Endodermal cell (in vitro differentiated cells): ENCODE measurements around the gene HIBADH. TPM values are rescaled to one million over a fixed set of nuclear protein-coding genes. Genes with fewer than 3 reads are reported as not detected.

Experiments used
- DNase-seq: peaks from one replicate; pipeline ENCODE4 v3.0.0-alpha.2; 2017
- H3K27ac ChIP-seq: 2 replicates; pipeline ENCODE4 v1.5.1; 2013; ENCODE audit warnings: mild to moderate bottlenecking, low read depth, low read length, moderate library complexity
- H3K27me3 ChIP-seq: 2 replicates; pipeline ENCODE4 v1.6.1; 2013; ENCODE audit warnings: mild to moderate bottlenecking, low read length, moderate library complexity; ENCODE audit not compliant: insufficient read depth, control insufficient read depth, poor library complexity, severe bottlenecking
- H3K36me3 ChIP-seq: 2 replicates; pipeline ENCODE4 v1.7.0; 2013; ENCODE audit warnings: mild to moderate bottlenecking, low read length, moderate library complexity; ENCODE audit not compliant: control insufficient read depth, insufficient read depth
- H3K4me1 ChIP-seq: one replicate; pipeline ENCODE4 v1.7.0; 2013; ENCODE audit warnings: low read length; ENCODE audit not compliant: control insufficient read depth, insufficient read depth
- H3K4me3 ChIP-seq: 2 replicates; pipeline ENCODE4 v1.5.1; 2013; ENCODE audit warnings: mild to moderate bottlenecking, low read length, moderate library complexity
- H3K9ac ChIP-seq: 2 replicates; pipeline ENCODE4 v1.6.1; 2013; ENCODE audit warnings: mild to moderate bottlenecking, low read length, moderate library complexity; ENCODE audit not compliant: poor library complexity, severe bottlenecking; ENCODE audit errors: extremely low read depth
- H3K9me3 ChIP-seq: 2 replicates; pipeline ENCODE4 v1.6.1; 2013; ENCODE audit warnings: mild to moderate bottlenecking, low read length, moderate library complexity; ENCODE audit not compliant: control insufficient read depth
- H3K27ac Mint-ChIP-seq: 2 replicates; pipeline ENCODE4 v1.8.0; 2020; ENCODE audit warnings: mixed read lengths
- H3K27me3 Mint-ChIP-seq: 2 replicates; pipeline ENCODE4 v1.8.0; 2021; ENCODE audit warnings: mild to moderate bottlenecking, mixed read lengths; ENCODE audit not compliant: insufficient read depth
- H3K36me3 Mint-ChIP-seq: 2 replicates; pipeline ENCODE4 v1.8.0; 2020; ENCODE audit warnings: low read depth, mixed read lengths
- H3K4me1 Mint-ChIP-seq: 2 replicates; pipeline ENCODE4 v1.8.0; 2020; ENCODE audit warnings: mixed read lengths
- H3K4me3 Mint-ChIP-seq: 2 replicates; pipeline ENCODE4 v1.8.0; 2020; ENCODE audit warnings: mild to moderate bottlenecking, moderate library complexity, mixed read lengths
- H3K9me3 Mint-ChIP-seq: 2 replicates; pipeline ENCODE4 v1.8.0; 2020; ENCODE audit warnings: mild to moderate bottlenecking, mixed read lengths
- CTCF ChIP-seq: fragments of 200-600 bp; sonication (generic); conservative IDR thresholded peaks from 2 replicates; pipeline ENCODE4 v1.5.0; 2021; ENCODE audit warnings: antibody characterized with exemption, mild to moderate bottlenecking
- WGBS, 2 experiments: methylation state at CpG; one replicate each; pipeline versions ENCODE4 v1.1.5 to v1.1.7; 2013; ENCODE audit warnings: missing lambda C conversion rate in 2 of 2, mixed read lengths in 1 of 2; ENCODE audit not compliant: insufficient coverage in 1 of 2, insufficient read length in 1 of 2; 5-methylcytosine and 5-hydroxymethylcytosine counted together
- total RNA-seq, 2 donors: library from RNA; stranded (reverse); fragmentation: NEBNext Ultra II Directional in 1 of 2; extraction: Animal tissue kit (Norgen Biotek cat#: 25700) in 1 of 2; gene quantifications; 2 replicates in 1 of 2; 3 replicates in 1 of 2; pipeline ENCODE4 v1.2.1, GENCODE V29; 2021

HIBADH gene
- total RNA-seq, 2 donors from 2014 or later, result 48.3 to 78.1 TPM

GRCh38 chr7:27699751-27700150 lies 37.1 kb upstream of the HIBADH start:
- Histone ChIP-seq H3K27ac (no peak overlapping the region), H3K9ac (no peak overlapping the region), H3K4me3 (no peak overlapping the region), H3K9me3 (no peaks in the 10 kb centered on the region), H3K27me3 (no peaks in the 10 kb centered on the region), H3K36me3 (no peaks in the 10 kb centered on the region), H3K4me1 (no peaks in the 10 kb centered on the region)
- no peaks in the 10 kb centered on the region for H3K27me3 Mint-ChIP-seq
- no peak overlapping the region for H3K4me3 Mint-ChIP-seq
- H3K36me3 Mint-ChIP-seq, result no peaks in the 10 kb centered on the region
- no peak overlapping the region for H3K27ac Mint-ChIP-seq
- no peak for DNase-seq
- peaks cover 11% of the 10 kb centered on the region for H3K4me1 Mint-ChIP-seq
- H3K9me3 Mint-ChIP-seq, result no peaks in the 10 kb centered on the region
- TF ChIP-seq CTCF, result no peak
- WGBS, 2 experiments, result 100% methylated on average over 2 of the region's 2 CpGs; no CpG with 5 or more reads in 1 of the 2 experiments

DNA sequence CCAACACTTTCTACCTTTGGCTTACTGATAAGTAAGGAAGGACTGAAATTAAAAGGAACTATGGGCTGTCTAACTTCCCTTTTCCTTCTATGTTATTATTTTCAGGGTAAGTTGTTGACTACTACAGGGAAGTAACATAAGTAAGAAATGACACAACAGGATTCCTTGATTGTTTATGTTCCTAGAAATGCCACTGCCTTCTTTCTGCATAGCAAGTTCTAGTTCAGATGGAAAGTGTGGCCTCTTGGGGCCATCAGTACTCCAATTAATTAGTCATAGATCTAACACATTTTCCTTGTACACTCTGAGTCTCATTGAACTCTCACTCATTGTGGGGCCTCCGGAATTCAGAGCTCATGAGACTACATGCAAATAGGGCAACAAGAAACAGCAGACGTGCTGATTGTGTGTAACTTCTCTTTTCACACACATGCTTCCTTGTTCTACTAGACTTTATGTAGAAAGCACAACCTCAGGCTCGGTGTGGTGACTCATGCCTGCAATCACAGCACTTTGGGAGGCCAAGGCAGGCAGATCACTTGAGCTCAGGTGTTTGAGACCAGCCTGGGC lies 35.3 kb upstream of the HIBADH start:
- no peak for DNase-seq
- Histone ChIP-seq H3K9ac (no peak overlapping the region), H3K27me3 (no peaks in the 10 kb centered on the region), H3K4me3 (no peak overlapping the region), H3K36me3 (no peaks in the 10 kb centered on the region), H3K4me1 (no peaks in the 10 kb centered on the region), H3K27ac (no peak overlapping the region), H3K9me3 (no peaks in the 10 kb centered on the region)
- no peak for TF ChIP-seq CTCF
- H3K27ac Mint-ChIP-seq, result no peak overlapping the region
- H3K9me3 Mint-ChIP-seq, result no peaks in the 10 kb centered on the region
- H3K4me3 Mint-ChIP-seq, result no peak overlapping the region
- peaks cover 11% of the 10 kb centered on the region for H3K4me1 Mint-ChIP-seq
- WGBS, 2 experiments, result 83 to 88% methylated on average over 3 of the region's 3 CpGs
- no peaks in the 10 kb centered on the region for H3K27me3 Mint-ChIP-seq
- H3K36me3 Mint-ChIP-seq, result no peaks in the 10 kb centered on the region

DNA sequence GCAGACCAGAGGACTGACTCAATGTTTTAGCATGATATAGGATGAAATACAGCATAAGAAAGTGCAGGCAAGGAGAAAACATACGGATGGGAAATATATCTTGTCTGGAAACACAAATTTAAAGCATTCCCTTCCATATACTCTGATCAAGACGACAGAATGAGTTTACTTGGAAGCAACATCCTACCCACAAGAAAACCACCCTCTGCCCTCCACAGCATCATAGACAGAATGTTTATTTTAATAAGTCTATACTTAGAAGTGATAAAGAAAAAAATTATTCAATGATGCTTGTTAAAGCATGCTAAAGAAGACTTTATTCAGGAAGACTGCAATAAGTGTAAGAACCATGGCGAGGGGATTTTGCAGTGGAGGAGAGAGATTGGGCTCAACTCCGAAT lies 32.4 kb upstream of the HIBADH start:
- Histone ChIP-seq H3K4me3 (no peak overlapping the region), H3K27ac (no peak overlapping the region), H3K9me3 (no peaks in the 10 kb centered on the region), H3K36me3 (no peaks in the 10 kb centered on the region), H3K27me3 (no peaks in the 10 kb centered on the region), H3K9ac (no peak overlapping the region), H3K4me1 (no peaks in the 10 kb centered on the region)
- Mint-ChIP-seq H3K9me3 (no peaks in the 10 kb centered on the region), H3K27ac (no peak overlapping the region), H3K27me3 (no peaks in the 10 kb centered on the region), H3K36me3 (no peaks in the 10 kb centered on the region), H3K4me3 (no peak overlapping the region), H3K4me1 (no peaks in the 10 kb centered on the region)
- TF ChIP-seq CTCF, result no peak
- no peak for DNase-seq
- 88 to 96% methylated on average over 2 to 4 of the region's 4 CpGs for WGBS, 2 experiments
